GM18861 (cell line): ENCODE data around the gene ZNF644.
"Not testable (repeated sequence)": the region's sequence is repeated elsewhere in the genome, so short reads cannot be mapped to it uniquely, and the experiment has no call there.

ENCODE experiments used
- ATAC-seq: cut with Tn5 transposase; IDR thresholded peaks from one replicate; pipeline ENCODE4 v1.9.1; 2021; ENCODE audit not compliant: unreplicated experiment

ZNF644 gene

GRCh38 chr1:90928231-90928630, 93.6 kb downstream of the ZNF644 start:
- not testable (repeated sequence) for ATAC-seq

- not testable (repeated sequence) for ATAC-seq
Measured at GRCh38 chr1:90927674-90928073, 94.2 kb downstream of the ZNF644 start.

- no peak for ATAC-seq
Measured at GRCh38 chr1:90926971-90927370, 94.9 kb downstream of the ZNF644 start.

GRCh38 chr1:90925928-90926869, 95.6 kb downstream of the ZNF644 start:
- no peak for ATAC-seq

GRCh38 chr1:90924982-90925381, 96.9 kb downstream of the ZNF644 start:
- ATAC-seq: no peak

GRCh38 chr1:90922996-90923395, 98.8 kb downstream of the ZNF644 start:
- no peak for ATAC-seq

- no peak for ATAC-seq
Measured at GRCh38 chr1:90922202-90922601, 99.6 kb downstream of the ZNF644 start.

- ATAC-seq: no peak
Measured at GRCh38 chr1:90919900-90920299, 101.9 kb downstream of the ZNF644 start.

- ATAC-seq: peak; percentile 52
Measured at GRCh38 chr1:90919190-90919719, 102.6 kb downstream of the ZNF644 start.

GRCh38 chr1:90911353-90911752, 110.5 kb downstream of the ZNF644 start:
- no peak for ATAC-seq

- ATAC-seq: no peak
Measured at GRCh38 chr1:90902672-90903071, 119.2 kb downstream of the ZNF644 start.

- no peak for ATAC-seq
Measured at GRCh38 chr1:90899263-90899662, 122.6 kb downstream of the ZNF644 start.

GRCh38 chr1:90893679-90894078, 128.2 kb downstream of the ZNF644 start:
- not testable (repeated sequence) for ATAC-seq

- ATAC-seq: not testable (repeated sequence)
Measured at GRCh38 chr1:90892884-90893283, 129.0 kb downstream of the ZNF644 start.

- not testable (repeated sequence) for ATAC-seq
Measured at GRCh38 chr1:90892196-90892595, 129.6 kb downstream of the ZNF644 start.

- ATAC-seq: not testable (repeated sequence)
Measured at GRCh38 chr1:90891756-90892155, 130.1 kb downstream of the ZNF644 start.

GRCh38 chr1:90882221-90882620, 139.6 kb downstream of the ZNF644 start:
- no peak for ATAC-seq

- ATAC-seq: no peak
Measured at GRCh38 chr1:90881034-90881433, 140.8 kb downstream of the ZNF644 start.

- ATAC-seq: no peak
Measured at GRCh38 chr1:90879281-90879680, 142.6 kb downstream of the ZNF644 start.

- no peak for ATAC-seq
Measured at GRCh38 chr1:90876101-90876500, 145.7 kb downstream of the ZNF644 start.
